ENCODE measurements around the gene ICOS. TPM values are rescaled to one million over a fixed set of nuclear protein-coding genes. Genes with fewer than 3 reads are reported as not detected.

The ICOS gene
- total RNA-seq, 1 experiment from 2014 or later, result 0.18 TPM

- ChIA-PET CTCF (no interaction called here), POLR2A (no interaction called here)
- ATAC-seq (no peak), DNase-seq (ENCODE audit: low read depth, low spot score) (no peak)
- Histone ChIP-seq H3K9me3 (ENCODE audit: control insufficient read depth, insufficient read depth, low read depth, low read length) (no peaks in the 10 kb centered on the region), H3K36me3 (ENCODE audit: control insufficient read depth, insufficient read depth, low read length) (no peaks in the 10 kb centered on the region), H3K27ac (ENCODE audit: low read length) (no peak overlapping the region), H3K4me1 (ENCODE audit: control insufficient read depth, insufficient read depth, low read length) (no peaks in the 10 kb centered on the region), H3K27me3 (ENCODE audit: control insufficient read depth, insufficient read depth, low read length) (no peaks in the 10 kb centered on the region; the same call in 1 of the 2 replicates), H3K4me3 (ENCODE audit: low read depth in 2 of 2, low read length in 2 of 2) (no peak overlapping the region)
- TF ChIP-seq REST (IDR thresholded peaks at IDR 0.05; ENCODE audit: insufficient read depth in 1 of 2, low read depth in 2 of 2, low read length in 1 of 2), result no peak
- TF ChIP-seq CTCF (IDR thresholded peaks at IDR 0.05), result no peak
- no peak for TF ChIP-seq POLR2AphosphoS5 (IDR thresholded peaks at IDR 0.05; ENCODE audit: low read depth, low read length)
- no peak for TF ChIP-seq TCF7L2 (IDR thresholded peaks at IDR 0.05; ENCODE audit: low read depth, low read length)
- no peak for TF ChIP-seq SIN3A (IDR thresholded peaks at IDR 0.05; ENCODE audit: borderline replicate concordance, insufficient read depth, low read depth, low read length)
- intact Hi-C loops (cut with micrococcal nuclease; ENCODE audit: unreplicated experiment) (no loop called here), in situ Hi-C loops (cut with HindIII; ENCODE audit: low pct_unique_long_range_greater_than_20kb, low sequenced_read_pairs) (no loop called here)
- no TSS peak for BruUV-seq (replicated peaks)
Measured at GRCh38 chr2:203935568-203935967, 995 bp upstream of the ICOS start.

DNA sequence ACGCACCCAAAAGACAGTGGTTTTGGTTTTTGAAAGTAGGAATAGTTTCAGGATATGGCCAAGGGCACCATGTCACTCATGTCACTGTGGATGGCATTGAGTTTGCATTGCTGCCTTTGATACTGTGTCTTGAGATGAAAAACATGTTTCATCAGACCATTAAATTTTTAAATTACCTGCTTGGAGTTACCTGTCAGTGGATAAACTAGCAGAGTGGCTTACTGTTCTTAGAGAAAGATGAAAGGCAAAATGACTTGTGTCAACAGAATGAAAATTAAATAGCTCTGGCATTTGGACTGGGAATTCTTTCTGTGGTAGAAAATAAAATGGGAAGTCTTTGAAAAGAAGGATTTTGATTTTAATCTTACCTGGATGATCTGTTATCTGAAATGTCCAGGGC is 386 bp downstream of the ICOS start:
- CTCF ChIA-PET, result no interaction called here
- Histone ChIP-seq H3K4me1 (ENCODE audit: control insufficient read depth, insufficient read depth, low read length) (no peaks in the 10 kb centered on the region), H3K9me3 (ENCODE audit: control insufficient read depth, insufficient read depth, low read depth, low read length) (no peaks in the 10 kb centered on the region), H3K27me3 (ENCODE audit: control insufficient read depth, insufficient read depth, low read length) (no peaks in the 10 kb centered on the region; the same call in 1 of the 2 replicates), H3K27ac (ENCODE audit: low read length) (no peak overlapping the region), H3K36me3 (ENCODE audit: control insufficient read depth, insufficient read depth, low read length) (no peaks in the 10 kb centered on the region), H3K4me3 (ENCODE audit: low read depth in 2 of 2, low read length in 2 of 2) (no peak overlapping the region)
- BruUV-seq (replicated peaks), result no TSS peak
- intact Hi-C loops (cut with micrococcal nuclease; ENCODE audit: unreplicated experiment), result no loop called here
- TF ChIP-seq TCF7L2 (IDR thresholded peaks at IDR 0.05; ENCODE audit: low read depth, low read length) (no peak), REST (IDR thresholded peaks at IDR 0.05; ENCODE audit: insufficient read depth in 1 of 2, low read depth in 2 of 2, low read length in 1 of 2) (no peak), CTCF (IDR thresholded peaks at IDR 0.05) (no peak), POLR2AphosphoS5 (IDR thresholded peaks at IDR 0.05; ENCODE audit: low read depth, low read length) (no peak), SIN3A (IDR thresholded peaks at IDR 0.05; ENCODE audit: borderline replicate concordance, insufficient read depth, low read depth, low read length) (no peak)
- DNase-seq (ENCODE audit: low read depth, low spot score), result no peak
- ATAC-seq, result no peak
- POLR2A ChIA-PET, result no interaction called here
- in situ Hi-C loops (cut with HindIII; ENCODE audit: low pct_unique_long_range_greater_than_20kb, low sequenced_read_pairs), result no loop called here
